ENCODE measurements around the gene SP5. TPM values are rescaled to one million over a fixed set of nuclear protein-coding genes. Genes with fewer than 3 reads are reported as not detected.

The SP5 gene
- total and polyA plus RNA-seq, 2 donors (not counting 1 experiment from before 2014, with no cell fraction given), result not detected

DNA sequence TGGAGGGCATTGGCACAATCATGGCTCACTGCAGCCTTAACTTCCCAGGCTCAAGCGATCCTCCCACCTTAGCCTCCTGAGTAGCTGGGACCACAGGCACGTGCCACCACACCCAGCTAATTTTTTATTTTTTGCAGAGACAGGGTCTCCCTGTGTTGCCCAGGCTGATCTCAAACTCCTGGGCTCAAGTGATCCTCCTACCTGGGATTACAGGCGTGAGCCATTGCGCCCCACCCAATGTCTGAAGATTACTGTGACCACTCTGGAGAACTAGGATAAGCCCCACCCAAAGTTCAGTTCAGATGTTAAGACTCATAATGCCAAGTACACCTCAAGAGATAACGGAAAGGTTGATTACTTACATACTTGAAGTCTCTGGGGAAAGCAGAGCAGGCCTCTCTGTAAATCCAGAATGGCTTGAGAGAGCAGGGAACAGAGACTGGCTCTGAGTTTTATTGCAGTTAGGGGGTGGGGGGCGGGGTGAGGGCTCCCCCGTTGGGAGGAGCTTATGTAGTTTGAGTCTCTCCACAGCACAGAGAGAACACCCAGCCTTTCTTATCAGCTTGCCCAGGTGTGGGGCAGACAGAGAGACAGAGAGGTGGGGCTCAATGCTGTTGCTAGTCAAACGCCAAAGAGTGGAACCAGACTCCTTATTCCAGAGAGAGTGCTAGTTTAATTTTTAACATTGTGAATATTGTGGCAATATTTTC is 28.5 kb downstream of the SP5 start:
- 82% methylated on average over 5 of the region's 8 CpGs for WGBS (ENCODE audit: insufficient coverage)
- Histone ChIP-seq H3K79me2 (ENCODE audit: control insufficient read depth, insufficient read depth, low read length) (no peaks in the 10 kb centered on the region), H3K4me2 (replicated peaks; ENCODE audit: low read depth, low read length, poor library complexity, severe bottlenecking) (no peak overlapping the region), H3K36me3 (replicated peaks in 1 of 2; ENCODE audit: control extremely low read depth in 1 of 2, control insufficient read depth in 1 of 2, extremely low read depth in 1 of 2, insufficient read depth in 2 of 2, low read length in 1 of 2) (no peaks in the 10 kb centered on the region), H3K4me1 (ENCODE audit: control insufficient read depth in 2 of 2, insufficient read depth in 2 of 2, low read length in 2 of 2) (no peaks in the 10 kb centered on the region), H3K9me3 (ENCODE audit: control extremely low read depth in 1 of 3, control insufficient read depth in 2 of 3, insufficient read depth in 1 of 3, low read length in 2 of 3) (no peaks in the 10 kb centered on the region), H2AFZ (ENCODE audit: insufficient read depth, low read depth, low read length, poor library complexity, severe bottlenecking) (no peak overlapping the region), H3K9ac (ENCODE audit: low read length) (no peak overlapping the region), H3K27ac (ENCODE audit: low read length in 2 of 2) (no peak overlapping the region), H4K20me1 (ENCODE audit: control insufficient read depth, insufficient read depth, low read length, poor library complexity, severe bottlenecking) (no peaks in the 10 kb centered on the region), H3K27me3 (replicated peaks in 1 of 4; ENCODE audit: control extremely low read depth in 1 of 4, control insufficient read depth in 3 of 4, insufficient read depth in 4 of 4, low read length in 3 of 4) (peaks cover 0 to 18% (median 5%) of the 10 kb centered on the region in 4 experiments), H3K4me3 (ENCODE audit: control extremely low read depth in 1 of 5, extremely low read depth in 1 of 5, insufficient read depth in 1 of 5, low read depth in 2 of 5, low read length in 4 of 5) (no peak overlapping the region)
- TF ChIP-seq CTCF (IDR thresholded peaks at IDR 0.05) (no peak), EZH2 (IDR thresholded peaks at IDR 0.05; ENCODE audit: borderline replicate concordance, insufficient read depth, low read depth, low read length, poor library complexity, severe bottlenecking) (no peak)
- DNase-seq, result no peak
- no peak overlapping the region for H3K4me3 Mint-ChIP-seq
- no peaks in the 10 kb centered on the region for H3K9me3 Mint-ChIP-seq (ENCODE audit: insufficient read depth)
- ChIA-PET CTCF (no interaction called here), POLR2A (no interaction called here)
- ATAC-seq (ENCODE audit: low read depth), result no peak
- intact Hi-C loops (cut with micrococcal nuclease), result no loop called here
- H3K27me3 Mint-ChIP-seq, result peaks cover 36% of the 10 kb centered on the region
- H3K4me1 Mint-ChIP-seq, result no peaks in the 10 kb centered on the region
- no peak overlapping the region for H3K27ac Mint-ChIP-seq

DNA sequence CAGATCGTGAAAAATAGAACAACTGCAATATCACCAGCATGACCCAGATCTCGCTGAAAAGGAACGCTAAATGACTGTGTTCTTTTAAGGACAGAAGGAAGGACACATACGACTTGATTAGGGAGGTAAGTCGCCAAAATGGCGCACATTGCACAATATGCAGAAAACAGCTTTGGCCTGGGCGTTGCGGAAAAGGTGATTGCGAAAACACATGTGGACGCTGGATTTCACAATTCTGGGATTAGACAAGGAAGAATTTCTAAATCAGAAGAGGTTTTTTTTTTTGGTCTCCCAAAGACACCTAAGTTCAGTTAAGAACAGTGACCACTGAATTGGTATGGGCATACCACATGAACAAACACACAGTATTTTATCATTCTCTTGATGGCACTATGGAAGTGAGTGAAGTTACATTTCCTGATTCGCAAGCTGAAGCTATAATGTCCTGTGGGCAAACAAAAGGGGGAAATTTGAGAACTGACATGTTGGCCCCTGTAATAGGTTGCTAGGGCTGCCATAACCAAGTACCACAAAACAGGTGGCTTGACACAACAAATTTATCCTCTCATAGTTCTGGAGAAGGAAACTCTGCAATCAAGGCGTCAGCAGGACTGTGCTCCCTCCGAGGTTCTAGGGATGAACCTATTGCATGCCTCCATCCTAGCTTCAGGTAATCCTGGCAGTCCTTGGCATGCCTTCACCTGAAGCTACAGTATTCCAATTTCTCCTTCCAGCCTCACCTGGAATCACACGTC is 29.3 kb downstream of the SP5 start:
- intact Hi-C loops (cut with micrococcal nuclease), result no loop called here
- Histone ChIP-seq H3K79me2 (ENCODE audit: control insufficient read depth, insufficient read depth, low read length) (no peaks in the 10 kb centered on the region), H3K4me1 (ENCODE audit: control insufficient read depth in 2 of 2, insufficient read depth in 2 of 2, low read length in 2 of 2) (no peaks in the 10 kb centered on the region), H4K20me1 (ENCODE audit: control insufficient read depth, insufficient read depth, low read length, poor library complexity, severe bottlenecking) (no peaks in the 10 kb centered on the region), H3K27ac (ENCODE audit: low read length in 2 of 2) (no peak overlapping the region), H2AFZ (ENCODE audit: insufficient read depth, low read depth, low read length, poor library complexity, severe bottlenecking) (no peak overlapping the region), H3K27me3 (replicated peaks in 1 of 4; ENCODE audit: control extremely low read depth in 1 of 4, control insufficient read depth in 3 of 4, insufficient read depth in 4 of 4, low read length in 3 of 4) (peaks cover 0 to 18% (median 6%) of the 10 kb centered on the region in 4 experiments), H3K36me3 (replicated peaks in 1 of 2; ENCODE audit: control extremely low read depth in 1 of 2, control insufficient read depth in 1 of 2, extremely low read depth in 1 of 2, insufficient read depth in 2 of 2, low read length in 1 of 2) (no peaks in the 10 kb centered on the region), H3K4me3 (ENCODE audit: control extremely low read depth in 1 of 5, extremely low read depth in 1 of 5, insufficient read depth in 1 of 5, low read depth in 2 of 5, low read length in 4 of 5) (no peak overlapping the region), H3K9ac (ENCODE audit: low read length) (no peak overlapping the region), H3K9me3 (ENCODE audit: control extremely low read depth in 1 of 3, control insufficient read depth in 2 of 3, insufficient read depth in 1 of 3, low read length in 2 of 3) (no peaks in the 10 kb centered on the region), H3K4me2 (replicated peaks; ENCODE audit: low read depth, low read length, poor library complexity, severe bottlenecking) (no peak overlapping the region)
- TF ChIP-seq EZH2 (IDR thresholded peaks at IDR 0.05; ENCODE audit: borderline replicate concordance, insufficient read depth, low read depth, low read length, poor library complexity, severe bottlenecking), result no peak
- TF ChIP-seq CTCF (IDR thresholded peaks at IDR 0.05), result no peak
- Mint-ChIP-seq H3K4me3 (no peak overlapping the region), H3K9me3 (ENCODE audit: insufficient read depth) (no peaks in the 10 kb centered on the region), H3K4me1 (no peaks in the 10 kb centered on the region), H3K27me3 (peaks cover 36% of the 10 kb centered on the region), H3K27ac (no peak overlapping the region)
- DNase-seq (no peak), ATAC-seq (ENCODE audit: low read depth) (no peak)
- POLR2A ChIA-PET, result no interaction called here
- whole genome bisulfite sequencing (ENCODE audit: insufficient coverage), result 98% methylated on average over 9 of the region's 14 CpGs
- CTCF ChIA-PET, result no interaction called here

Measured in B cell (primary cell).